Endothelial cell of umbilical vein (primary cell): ENCODE measurements around the gene AGL. TPM values are rescaled to one million over a fixed set of nuclear protein-coding genes. Genes with fewer than 3 reads are reported as not detected.

Experiments
- BruUV-seq: library from RNA; stranded (reverse); fragments of 400-500 nt; replicated peaks from 2 replicates; lab custom pipeline; 2021; lab: Mats Ljungman, UMichigan
- CTCF ChIA-PET: fragments of 300-600, 350-600 bp; sonication (Branson Sonifier 250); formaldehyde crosslinking; loops from one replicate; lab custom pipeline; 2021; ENCODE audit warnings: antibody characterized with exemption, inconsistent platforms; lab: Charles Lee
- POLR2A ChIA-PET: fragments of 300-600, 350-600 bp; sonication (Branson Sonifier 250); formaldehyde crosslinking; loops from one replicate; lab custom pipeline; 2021; ENCODE audit warnings: antibody characterized with exemption, inconsistent platforms; lab: Charles Lee
- DNase-seq: peaks from one replicate; pipeline ENCODE4 v3.0.0-alpha.2; 2011; ENCODE audit warnings: low read depth, low spot score
- FAIRE-seq: peaks from 2 replicates; lab custom pipeline; 2011; peaks lifted over from hg19 to GRCh38; lab: Jason Lieb, UNC
- H2AFZ ChIP-seq: 2 replicates; pipeline ENCODE4 v1.6.0; 2012; ENCODE audit warnings: low read depth, low read length, control low read depth, inconsistent platforms
- H3K27ac ChIP-seq: 2 replicates; pipeline ENCODE4 v1.5.1; 2011; ENCODE audit warnings: low read depth, mild to moderate bottlenecking, control low read depth, low read length, moderate library complexity; ENCODE audit not compliant: insufficient read depth
- H3K27me3 ChIP-seq, 2 experiments: 2 replicates each; pipeline versions ENCODE4 v1.6.0 to v1.6.1; 2011; ENCODE audit warnings: low read length in 2 of 2, mixed read lengths in 1 of 2; ENCODE audit not compliant: control insufficient read depth in 2 of 2, insufficient read depth in 2 of 2
- H3K36me3 ChIP-seq, 2 experiments: 2 replicates in 1 of 2; 3 replicates in 1 of 2; pipeline ENCODE4 v1.5.1; 2011; ENCODE audit warnings: low read length in 2 of 2, mild to moderate bottlenecking in 1 of 2, moderate library complexity in 1 of 2; ENCODE audit not compliant: control insufficient read depth in 2 of 2, insufficient read depth in 2 of 2; ENCODE audit errors: extremely low read depth in 1 of 2
- H3K4me1 ChIP-seq: 3 replicates; pipeline ENCODE4 v1.5.1; 2011; ENCODE audit warnings: mild to moderate bottlenecking, low read length; ENCODE audit not compliant: control insufficient read depth, insufficient read depth; ENCODE audit errors: extremely low read depth
- H3K4me2 ChIP-seq: 2 replicates; pipeline ENCODE4 v1.6.1; 2011; ENCODE audit warnings: low read length, control low read depth, mixed read lengths; ENCODE audit not compliant: insufficient read depth
- H3K4me3 ChIP-seq, 3 experiments: fragments of 200-600 bp in 1 of 3; sonication (generic), shearing (Covaris generic) in 1 of 3; replicated peaks in 1 of 3; 2 replicates each; pipeline ENCODE4 v1.5.1; 2011 to 2016; ENCODE audit warnings: control low read depth in 3 of 3, low read length in 3 of 3, mild to moderate bottlenecking in 2 of 3, inconsistent platforms in 1 of 3, low read depth in 1 of 3, moderate library complexity in 1 of 3; ENCODE audit not compliant: insufficient read depth in 1 of 3
- H3K79me2 ChIP-seq: 2 replicates; pipeline ENCODE4 v1.6.0; 2012; ENCODE audit warnings: low read length, inconsistent platforms; ENCODE audit not compliant: control insufficient read depth, insufficient read depth
- H3K9ac ChIP-seq: replicated peaks from 2 replicates; pipeline ENCODE3; 2011; ENCODE audit warnings: low read length, control low read depth; ENCODE audit not compliant: insufficient read depth; ENCODE audit errors: extremely low read depth
- H3K9me1 ChIP-seq: replicated peaks from 3 replicates; pipeline ENCODE4 v1.6.0; 2011; ENCODE audit warnings: mild to moderate bottlenecking, low read length; ENCODE audit not compliant: control insufficient read depth, insufficient read depth; ENCODE audit errors: extremely low read depth
- H3K9me3 ChIP-seq: replicated peaks from 2 replicates; pipeline ENCODE4 v1.5.1; 2012; ENCODE audit warnings: low read length, inconsistent platforms; ENCODE audit not compliant: control insufficient read depth, insufficient read depth
- H4K20me1 ChIP-seq: replicated peaks from 2 replicates; pipeline ENCODE3; 2011; ENCODE audit warnings: mild to moderate bottlenecking, low read length; ENCODE audit not compliant: control insufficient read depth, insufficient read depth; ENCODE audit errors: extremely low read depth
- EZH2 ChIP-seq: IDR thresholded peaks from 2 replicates; pipeline ENCODE4 v1.6.1; 2012; ENCODE audit warnings: borderline replicate concordance, low read depth, mild to moderate bottlenecking, moderate library complexity, low read length, inconsistent platforms; ENCODE audit not compliant: severe bottlenecking
- FOS ChIP-seq: IDR thresholded peaks from 2 replicates; pipeline ENCODE4 v1.6.1; 2011; ENCODE audit warnings: mild to moderate bottlenecking, low read length, moderate library complexity, borderline replicate concordance; ENCODE audit not compliant: insufficient read depth
- GATA2 ChIP-seq: IDR thresholded peaks from 2 replicates; pipeline ENCODE4 v1.7.0; 2011; ENCODE audit warnings: low read depth, mild to moderate bottlenecking, moderate library complexity, mixed read lengths, low read length; ENCODE audit not compliant: insufficient read length, insufficient read depth
- JUN ChIP-seq: IDR thresholded peaks from 2 replicates; pipeline ENCODE4 v1.6.1; 2011; ENCODE audit warnings: borderline replicate concordance, low read depth; ENCODE audit not compliant: insufficient read length, insufficient read depth
- MYC ChIP-seq: IDR thresholded peaks from one replicate; pipeline ENCODE4 v1.6.1; 2011; ENCODE audit warnings: mild to moderate bottlenecking, low read depth, low read length
- POLR2A ChIP-seq: IDR thresholded peaks from 2 replicates; pipeline ENCODE4 v1.6.1; 2012; ENCODE audit warnings: low read depth, mild to moderate bottlenecking, control low read depth, low read length
- POLR2AphosphoS5 ChIP-seq: IDR thresholded peaks from 2 replicates; pipeline ENCODE4 v1.6.1; 2012; ENCODE audit warnings: low read depth, mild to moderate bottlenecking, control low read depth, low read length, moderate library complexity; ENCODE audit not compliant: insufficient read depth
- dilution Hi-C: fragments of 300-500 bp; cut with MboI; formaldehyde crosslinking; loops from one replicate; pipeline ENCODE4 v1.15.0; 2019; ENCODE audit warnings: low sequenced_read_pairs; ENCODE audit not compliant: extremely low pct_ligation_motif_present
- intact Hi-C: fragments of 100-400 bp; cut with micrococcal nuclease; formaldehyde crosslinking; loops from one replicate; pipeline ENCODE4 v1.10.0; 2022
- polyA plus RNA-seq, 4 experiments: library from polyadenylated mRNA; depleted of rRNA in 3 of 4; stranded (reverse) in 3 of 4; unstranded in 1 of 4; fragments of >200 nt; gene quantifications; 2 replicates each; pipeline versions ENCODE4 v1.2.1 to v1.2.3, GENCODE V29; 2011 to 2012; ENCODE audit warnings: missing spikeins in 1 of 4
- total RNA-seq: library from RNA; stranded (reverse); gene quantifications from 2 replicates; pipeline ENCODE4 v1.2.3, GENCODE V29; 2021
- TF ChIP-seq, protein P1 (sequence below), 2 donors: IDR thresholded peaks; 1 replicate in 1 of 2; 2 replicates in 1 of 2; pipeline ENCODE4 v1.5.1; 2011; ENCODE audit warnings: low read length in 2 of 2, mild to moderate bottlenecking in 2 of 2, moderate library complexity in 2 of 2, control low read depth in 1 of 2, inconsistent platforms in 1 of 2, low read depth in 1 of 2; ENCODE audit not compliant: insufficient read depth in 1 of 2; ENCODE audit errors: extremely low read depth in 1 of 2
- TF ChIP-seq, protein P2 (sequence below): IDR thresholded peaks from 2 replicates; pipeline ENCODE4 v1.6.1; 2011; ENCODE audit not compliant: insufficient read depth, insufficient read length

The AGL gene
- total and polyA plus RNA-seq, 2 donors (not counting 3 experiments of a cell fraction or from before 2014, with no cell fraction given): 1.5 to 10.7 TPM

DNA sequence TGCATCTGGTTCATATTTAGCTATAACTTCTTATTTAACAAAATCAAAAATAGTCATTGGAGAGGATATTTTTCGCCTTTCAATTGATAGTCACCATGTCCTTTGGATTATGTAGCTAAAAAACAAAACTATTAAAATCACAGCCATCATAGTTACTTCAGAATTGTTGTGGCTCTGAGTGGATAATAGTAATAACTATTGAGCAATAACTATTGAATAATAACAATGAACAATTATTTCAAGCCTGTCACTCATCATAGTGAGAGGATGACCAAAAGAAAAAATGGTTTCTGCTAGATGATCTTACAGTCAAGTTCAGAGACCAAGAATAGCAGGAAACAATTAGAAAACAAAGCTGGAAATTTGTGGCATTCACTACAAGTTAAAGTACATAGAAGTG, 38.4 kb upstream of the AGL start:
- dilution Hi-C loops (no loop called here), intact Hi-C loops (no loop called here)
- Histone ChIP-seq H4K20me1 (no peaks in the 10 kb centered on the region), H3K9me3 (no peaks in the 10 kb centered on the region), H3K27me3 (peaks cover 0 to 6% of the 10 kb centered on the region in 2 experiments), H3K9ac (no peak overlapping the region), H2AFZ (no peak overlapping the region), H3K9me1 (no peaks in the 10 kb centered on the region), H3K79me2 (no peaks in the 10 kb centered on the region), H3K36me3 (no peaks in the 10 kb centered on the region), H3K4me2 (no peak overlapping the region), H3K27ac (no peak overlapping the region), H3K4me1 (peaks cover 8% of the 10 kb centered on the region), H3K4me3 (no peak overlapping the region)
- POLR2A ChIA-PET: no interaction called here
- no peak for TF ChIP-seq POLR2A
- TF ChIP-seq JUN: no peak
- TF ChIP-seq EZH2: no peak
- TF ChIP-seq MYC: no peak
- no peak for TF ChIP-seq POLR2AphosphoS5
- no peak for TF ChIP-seq FOS
- TF ChIP-seq, protein P1, sequence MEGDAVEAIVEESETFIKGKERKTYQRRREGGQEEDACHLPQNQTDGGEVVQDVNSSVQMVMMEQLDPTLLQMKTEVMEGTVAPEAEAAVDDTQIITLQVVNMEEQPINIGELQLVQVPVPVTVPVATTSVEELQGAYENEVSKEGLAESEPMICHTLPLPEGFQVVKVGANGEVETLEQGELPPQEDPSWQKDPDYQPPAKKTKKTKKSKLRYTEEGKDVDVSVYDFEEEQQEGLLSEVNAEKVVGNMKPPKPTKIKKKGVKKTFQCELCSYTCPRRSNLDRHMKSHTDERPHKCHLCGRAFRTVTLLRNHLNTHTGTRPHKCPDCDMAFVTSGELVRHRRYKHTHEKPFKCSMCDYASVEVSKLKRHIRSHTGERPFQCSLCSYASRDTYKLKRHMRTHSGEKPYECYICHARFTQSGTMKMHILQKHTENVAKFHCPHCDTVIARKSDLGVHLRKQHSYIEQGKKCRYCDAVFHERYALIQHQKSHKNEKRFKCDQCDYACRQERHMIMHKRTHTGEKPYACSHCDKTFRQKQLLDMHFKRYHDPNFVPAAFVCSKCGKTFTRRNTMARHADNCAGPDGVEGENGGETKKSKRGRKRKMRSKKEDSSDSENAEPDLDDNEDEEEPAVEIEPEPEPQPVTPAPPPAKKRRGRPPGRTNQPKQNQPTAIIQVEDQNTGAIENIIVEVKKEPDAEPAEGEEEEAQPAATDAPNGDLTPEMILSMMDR (IDR thresholded peaks at IDR 0.05; ENCODE audit: extremely low read depth in 1 of 2, insufficient read depth in 1 of 2, low read depth in 1 of 2, low read length in 2 of 2): no peak
- TF ChIP-seq, protein P2, sequence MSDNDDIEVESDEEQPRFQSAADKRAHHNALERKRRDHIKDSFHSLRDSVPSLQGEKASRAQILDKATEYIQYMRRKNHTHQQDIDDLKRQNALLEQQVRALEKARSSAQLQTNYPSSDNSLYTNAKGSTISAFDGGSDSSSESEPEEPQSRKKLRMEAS: no peak
- TF ChIP-seq GATA2: no peak
- CTCF ChIA-PET: interaction anchor here (1.0 to 1.3 kb wide), 2 partner anchors 644 to 648 kb away, joined by 4 to 7 read pairs; no protein-coding TSS in a partner anchor
- FAIRE-seq: no peak
- DNase-seq: no peak
- no TSS peak for BruUV-seq
